ENCODE results near the gene LSM2. TPM values are rescaled to one million over a fixed set of nuclear protein-coding genes. Genes with fewer than 3 reads are reported as not detected.

LSM2 gene
- total and polyA plus RNA-seq, 9 of the 15 experiments (the other 6 are each of a cell fraction or from before 2014, with no cell fraction given): 154 to 407 (median 223) TPM

DNA sequence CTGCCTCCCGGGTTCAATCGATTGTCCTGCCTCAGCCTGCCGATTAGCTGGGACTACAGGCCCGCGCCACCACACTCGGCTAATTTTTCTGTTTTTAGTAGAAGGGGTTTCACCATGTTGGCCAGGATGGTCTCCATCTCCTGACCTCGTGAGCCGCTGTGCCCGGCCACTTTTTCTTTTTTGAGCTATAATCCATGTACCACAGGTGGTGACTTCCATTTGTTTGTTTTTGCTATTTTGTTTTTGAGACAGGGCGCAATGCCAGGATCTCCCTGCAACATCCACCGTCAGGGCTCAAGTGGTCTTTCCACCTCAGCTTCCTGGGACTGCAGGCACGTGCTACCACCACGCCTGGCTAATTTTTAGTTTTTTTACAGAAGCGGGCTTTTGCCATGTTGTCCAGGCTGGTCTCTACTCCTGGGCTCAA lies 29.3 kb upstream of the LSM2 start (continued):
- TF ChIP-seq L3MBTL2 (IDR thresholded peaks at IDR 0.05) (peak; percentile 38; the same call in 1 of the 2 replicates), ZNF695 (CRISPR knock-in tag; IDR thresholded peaks at IDR 0.05) (no peak), PRPF4 (IDR thresholded peaks at IDR 0.05; ENCODE audit: insufficient read depth, low read depth, low read length, poor library complexity, severe bottlenecking) (no peak), CCNT2 (IDR thresholded peaks at IDR 0.05; ENCODE audit: borderline replicate concordance, extremely low read depth, insufficient read length, low read depth, low read length) (no peak), LARP7 (IDR thresholded peaks at IDR 0.05) (peak; percentile 3; the same call in 1 of the 2 replicates), ZNF57 (CRISPR knock-in tag; IDR thresholded peaks at IDR 0.05) (no peak), RBM39 (optimal IDR thresholded peaks at IDR 0.05; ENCODE audit: low read depth, low read length) (peak; percentile 34), EP400 (IDR thresholded peaks at IDR 0.05) (no peak)
- TF ChIP-seq, protein P1, sequence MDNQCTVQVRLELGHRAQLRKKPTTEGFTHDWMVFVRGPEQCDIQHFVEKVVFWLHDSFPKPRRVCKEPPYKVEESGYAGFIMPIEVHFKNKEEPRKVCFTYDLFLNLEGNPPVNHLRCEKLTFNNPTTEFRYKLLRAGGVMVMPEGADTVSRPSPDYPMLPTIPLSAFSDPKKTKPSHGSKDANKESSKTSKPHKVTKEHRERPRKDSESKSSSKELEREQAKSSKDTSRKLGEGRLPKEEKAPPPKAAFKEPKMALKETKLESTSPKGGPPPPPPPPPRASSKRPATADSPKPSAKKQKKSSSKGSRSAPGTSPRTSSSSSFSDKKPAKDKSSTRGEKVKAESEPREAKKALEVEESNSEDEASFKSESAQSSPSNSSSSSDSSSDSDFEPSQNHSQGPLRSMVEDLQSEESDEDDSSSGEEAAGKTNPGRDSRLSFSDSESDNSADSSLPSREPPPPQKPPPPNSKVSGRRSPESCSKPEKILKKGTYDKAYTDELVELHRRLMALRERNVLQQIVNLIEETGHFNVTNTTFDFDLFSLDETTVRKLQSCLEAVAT (IDR thresholded peaks at IDR 0.05): peak in 1 of 2 experiments; percentile 7; a peak in 2 of 4 replicates
- TF ChIP-seq, protein P2, sequence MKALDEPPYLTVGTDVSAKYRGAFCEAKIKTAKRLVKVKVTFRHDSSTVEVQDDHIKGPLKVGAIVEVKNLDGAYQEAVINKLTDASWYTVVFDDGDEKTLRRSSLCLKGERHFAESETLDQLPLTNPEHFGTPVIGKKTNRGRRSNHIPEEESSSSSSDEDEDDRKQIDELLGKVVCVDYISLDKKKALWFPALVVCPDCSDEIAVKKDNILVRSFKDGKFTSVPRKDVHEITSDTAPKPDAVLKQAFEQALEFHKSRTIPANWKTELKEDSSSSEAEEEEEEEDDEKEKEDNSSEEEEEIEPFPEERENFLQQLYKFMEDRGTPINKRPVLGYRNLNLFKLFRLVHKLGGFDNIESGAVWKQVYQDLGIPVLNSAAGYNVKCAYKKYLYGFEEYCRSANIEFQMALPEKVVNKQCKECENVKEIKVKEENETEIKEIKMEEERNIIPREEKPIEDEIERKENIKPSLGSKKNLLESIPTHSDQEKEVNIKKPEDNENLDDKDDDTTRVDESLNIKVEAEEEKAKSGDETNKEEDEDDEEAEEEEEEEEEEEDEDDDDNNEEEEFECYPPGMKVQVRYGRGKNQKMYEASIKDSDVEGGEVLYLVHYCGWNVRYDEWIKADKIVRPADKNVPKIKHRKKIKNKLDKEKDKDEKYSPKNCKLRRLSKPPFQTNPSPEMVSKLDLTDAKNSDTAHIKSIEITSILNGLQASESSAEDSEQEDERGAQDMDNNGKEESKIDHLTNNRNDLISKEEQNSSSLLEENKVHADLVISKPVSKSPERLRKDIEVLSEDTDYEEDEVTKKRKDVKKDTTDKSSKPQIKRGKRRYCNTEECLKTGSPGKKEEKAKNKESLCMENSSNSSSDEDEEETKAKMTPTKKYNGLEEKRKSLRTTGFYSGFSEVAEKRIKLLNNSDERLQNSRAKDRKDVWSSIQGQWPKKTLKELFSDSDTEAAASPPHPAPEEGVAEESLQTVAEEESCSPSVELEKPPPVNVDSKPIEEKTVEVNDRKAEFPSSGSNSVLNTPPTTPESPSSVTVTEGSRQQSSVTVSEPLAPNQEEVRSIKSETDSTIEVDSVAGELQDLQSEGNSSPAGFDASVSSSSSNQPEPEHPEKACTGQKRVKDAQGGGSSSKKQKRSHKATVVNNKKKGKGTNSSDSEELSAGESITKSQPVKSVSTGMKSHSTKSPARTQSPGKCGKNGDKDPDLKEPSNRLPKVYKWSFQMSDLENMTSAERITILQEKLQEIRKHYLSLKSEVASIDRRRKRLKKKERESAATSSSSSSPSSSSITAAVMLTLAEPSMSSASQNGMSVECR (CRISPR knock-in tag; IDR thresholded peaks at IDR 0.05): peak; percentile 38; the same call in 1 of the 2 replicates
- TF ChIP-seq, protein P3, sequence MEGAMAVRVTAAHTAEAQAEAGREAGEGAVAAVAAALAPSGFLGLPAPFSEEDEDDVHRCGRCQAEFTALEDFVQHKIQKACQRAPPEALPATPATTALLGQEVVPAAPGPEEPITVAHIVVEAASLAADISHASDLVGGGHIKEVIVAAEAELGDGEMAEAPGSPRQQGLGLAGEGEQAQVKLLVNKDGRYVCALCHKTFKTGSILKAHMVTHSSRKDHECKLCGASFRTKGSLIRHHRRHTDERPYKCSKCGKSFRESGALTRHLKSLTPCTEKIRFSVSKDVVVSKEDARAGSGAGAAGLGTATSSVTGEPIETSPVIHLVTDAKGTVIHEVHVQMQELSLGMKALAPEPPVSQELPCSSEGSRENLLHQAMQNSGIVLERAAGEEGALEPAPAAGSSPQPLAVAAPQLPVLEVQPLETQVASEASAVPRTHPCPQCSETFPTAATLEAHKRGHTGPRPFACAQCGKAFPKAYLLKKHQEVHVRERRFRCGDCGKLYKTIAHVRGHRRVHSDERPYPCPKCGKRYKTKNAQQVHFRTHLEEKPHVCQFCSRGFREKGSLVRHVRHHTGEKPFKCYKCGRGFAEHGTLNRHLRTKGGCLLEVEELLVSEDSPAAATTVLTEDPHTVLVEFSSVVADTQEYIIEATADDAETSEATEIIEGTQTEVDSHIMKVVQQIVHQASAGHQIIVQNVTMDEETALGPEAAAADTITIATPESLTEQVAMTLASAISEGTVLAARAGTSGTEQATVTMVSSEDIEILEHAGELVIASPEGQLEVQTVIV (CRISPR knock-in tag; IDR thresholded peaks at IDR 0.05; ENCODE audit: borderline replicate concordance): 0 out of 2 replicates have a peak, but pooled peaks have one; percentile 13
- TF ChIP-seq, protein P4, sequence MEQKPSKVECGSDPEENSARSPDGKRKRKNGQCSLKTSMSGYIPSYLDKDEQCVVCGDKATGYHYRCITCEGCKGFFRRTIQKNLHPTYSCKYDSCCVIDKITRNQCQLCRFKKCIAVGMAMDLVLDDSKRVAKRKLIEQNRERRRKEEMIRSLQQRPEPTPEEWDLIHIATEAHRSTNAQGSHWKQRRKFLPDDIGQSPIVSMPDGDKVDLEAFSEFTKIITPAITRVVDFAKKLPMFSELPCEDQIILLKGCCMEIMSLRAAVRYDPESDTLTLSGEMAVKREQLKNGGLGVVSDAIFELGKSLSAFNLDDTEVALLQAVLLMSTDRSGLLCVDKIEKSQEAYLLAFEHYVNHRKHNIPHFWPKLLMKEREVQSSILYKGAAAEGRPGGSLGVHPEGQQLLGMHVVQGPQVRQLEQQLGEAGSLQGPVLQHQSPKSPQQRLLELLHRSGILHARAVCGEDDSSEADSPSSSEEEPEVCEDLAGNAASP (IDR thresholded peaks at IDR 0.05): no peak
- TF ChIP-seq, protein P5, sequence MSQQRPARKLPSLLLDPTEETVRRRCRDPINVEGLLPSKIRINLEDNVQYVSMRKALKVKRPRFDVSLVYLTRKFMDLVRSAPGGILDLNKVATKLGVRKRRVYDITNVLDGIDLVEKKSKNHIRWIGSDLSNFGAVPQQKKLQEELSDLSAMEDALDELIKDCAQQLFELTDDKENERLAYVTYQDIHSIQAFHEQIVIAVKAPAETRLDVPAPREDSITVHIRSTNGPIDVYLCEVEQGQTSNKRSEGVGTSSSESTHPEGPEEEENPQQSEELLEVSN (IDR thresholded peaks at IDR 0.05; ENCODE audit: borderline replicate concordance in 1 of 2, extremely low read depth in 1 of 2, insufficient read depth in 1 of 2, insufficient read length in 1 of 2, low read depth in 1 of 2, low read length in 1 of 2, poor library complexity in 1 of 2, severe bottlenecking in 1 of 2): peak in 1 of 2 experiments; percentile 17
